Activated naive CD4-positive, alpha-beta T cell treated with anti-CD3 and anti-CD28 coated beads, Interleukin-2, amount 10 ng/mL, durations not matched to agents 7 days and 5 days (primary cell): ENCODE data around the gene TTLL10.

Source experiments
- CTCF ChIA-PET: fragments of 350-600 bp; sonication (Branson Sonifier 250); formaldehyde crosslinking; loops from one replicate; lab custom pipeline; 2021; ENCODE audit warnings: antibody characterized with exemption; lab: Charles Lee
- DNase-seq: peaks from one replicate; pipeline ENCODE4 v3.0.0-alpha.2; 2020
- H3K27ac Mint-ChIP-seq: one replicate; pipeline ENCODE4 v1.8.0; 2021; ENCODE audit warnings: mild to moderate bottlenecking, moderate library complexity, mixed read lengths
- H3K27me3 Mint-ChIP-seq: one replicate; pipeline ENCODE4 v1.8.0; 2021; ENCODE audit warnings: mild to moderate bottlenecking, mixed read lengths
- H3K36me3 Mint-ChIP-seq: one replicate; pipeline ENCODE4 v1.8.0; 2021; ENCODE audit warnings: mixed read lengths
- H3K4me1 Mint-ChIP-seq: one replicate; pipeline ENCODE4 v1.8.0; 2021; ENCODE audit warnings: mixed read lengths
- H3K4me3 Mint-ChIP-seq: one replicate; pipeline ENCODE4 v1.8.0; 2021; ENCODE audit warnings: mild to moderate bottlenecking, moderate library complexity, mixed read lengths
- H3K9me3 Mint-ChIP-seq: one replicate; pipeline ENCODE4 v1.8.0; 2021; ENCODE audit warnings: mixed read lengths

Gene TTLL10

DNA sequence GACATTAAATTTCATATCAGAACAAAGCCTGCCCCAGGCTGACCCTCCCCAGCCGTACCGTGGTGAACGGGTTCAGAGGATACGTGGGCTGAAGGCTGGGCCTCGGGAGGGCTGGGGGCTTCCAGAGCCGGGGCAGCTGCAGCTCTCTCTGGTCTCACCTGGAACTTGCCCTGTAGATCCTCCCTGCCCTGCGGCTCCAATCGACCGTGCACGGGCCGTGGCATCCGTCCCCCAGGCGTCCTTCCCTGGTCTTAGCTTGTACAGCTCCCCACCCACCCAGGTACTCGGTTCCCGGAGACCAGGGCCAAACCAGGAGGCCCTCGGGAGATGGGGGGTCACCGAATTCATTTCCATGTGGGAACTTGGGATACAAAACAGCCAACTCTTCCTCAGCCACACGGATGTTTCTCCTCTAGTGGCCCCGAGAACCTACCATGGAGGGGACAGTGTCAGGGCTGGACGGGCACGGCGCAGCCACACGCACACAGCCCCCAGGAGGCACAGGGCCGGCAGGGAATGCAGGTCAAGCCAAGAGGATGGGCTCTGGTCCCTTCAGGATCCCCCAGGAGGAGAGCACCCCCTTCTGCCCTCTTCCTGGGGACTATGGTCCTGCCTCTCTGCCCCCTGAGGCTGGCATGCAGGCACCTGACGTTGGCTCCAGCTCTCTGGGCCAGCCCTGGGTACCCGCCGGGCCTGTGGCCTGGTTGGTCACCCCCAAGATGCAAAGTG is 61.5 kb downstream of the TTLL10 start:
- Mint-ChIP-seq H3K27ac (no peak overlapping the region), H3K4me1 (peaks cover 22% of the 10 kb centered on the region), H3K4me3 (no peak overlapping the region), H3K36me3 (peaks cover 16% of the 10 kb centered on the region), H3K27me3 (peaks cover 5% of the 10 kb centered on the region), H3K9me3 (no peaks in the 10 kb centered on the region)
- CTCF ChIA-PET, result interaction anchor here (1.1 to 2.1 kb wide), 2 partner anchors 20 to 113 kb away, joined by 3 to 7 read pairs; no protein-coding TSS in a partner anchor
- no peak for DNase-seq

DNA sequence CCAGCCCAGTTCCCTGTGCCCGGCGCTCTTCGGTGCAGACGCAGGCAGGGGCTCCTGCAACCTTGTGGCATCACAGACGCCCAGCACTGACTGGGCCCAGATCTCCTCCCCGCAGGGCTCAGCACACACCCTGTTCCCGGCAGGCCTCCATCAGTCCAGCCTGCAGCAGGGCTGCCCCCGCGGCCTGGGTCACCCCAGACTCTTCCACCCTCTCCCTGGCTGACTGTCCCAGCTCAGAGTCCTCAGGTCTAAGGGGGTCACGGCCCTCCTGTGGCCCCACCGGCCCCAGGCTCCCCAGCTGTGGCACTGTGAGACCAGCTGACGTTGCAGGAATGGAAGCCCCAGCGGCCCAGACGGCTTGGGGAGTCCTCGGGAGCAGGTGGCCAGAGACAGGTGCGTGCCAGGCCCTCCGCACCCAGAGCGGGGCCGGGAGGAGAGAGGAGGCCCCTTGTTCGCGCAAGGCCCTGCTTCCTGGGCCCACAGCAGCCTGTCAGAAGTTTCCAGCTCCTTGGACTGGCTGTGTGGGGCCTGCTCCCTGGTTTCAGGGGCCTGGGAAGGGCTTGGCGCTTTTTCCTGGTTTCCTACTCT is 62.6 kb downstream of the TTLL10 start:
- peaks cover 15% of the 10 kb centered on the region for H3K4me1 Mint-ChIP-seq
- CTCF ChIA-PET, result interaction anchor here (2.1 kb wide), 1 partner anchor 114 kb away, joined by 7 read pairs; no protein-coding TSS in a partner anchor

DNA sequence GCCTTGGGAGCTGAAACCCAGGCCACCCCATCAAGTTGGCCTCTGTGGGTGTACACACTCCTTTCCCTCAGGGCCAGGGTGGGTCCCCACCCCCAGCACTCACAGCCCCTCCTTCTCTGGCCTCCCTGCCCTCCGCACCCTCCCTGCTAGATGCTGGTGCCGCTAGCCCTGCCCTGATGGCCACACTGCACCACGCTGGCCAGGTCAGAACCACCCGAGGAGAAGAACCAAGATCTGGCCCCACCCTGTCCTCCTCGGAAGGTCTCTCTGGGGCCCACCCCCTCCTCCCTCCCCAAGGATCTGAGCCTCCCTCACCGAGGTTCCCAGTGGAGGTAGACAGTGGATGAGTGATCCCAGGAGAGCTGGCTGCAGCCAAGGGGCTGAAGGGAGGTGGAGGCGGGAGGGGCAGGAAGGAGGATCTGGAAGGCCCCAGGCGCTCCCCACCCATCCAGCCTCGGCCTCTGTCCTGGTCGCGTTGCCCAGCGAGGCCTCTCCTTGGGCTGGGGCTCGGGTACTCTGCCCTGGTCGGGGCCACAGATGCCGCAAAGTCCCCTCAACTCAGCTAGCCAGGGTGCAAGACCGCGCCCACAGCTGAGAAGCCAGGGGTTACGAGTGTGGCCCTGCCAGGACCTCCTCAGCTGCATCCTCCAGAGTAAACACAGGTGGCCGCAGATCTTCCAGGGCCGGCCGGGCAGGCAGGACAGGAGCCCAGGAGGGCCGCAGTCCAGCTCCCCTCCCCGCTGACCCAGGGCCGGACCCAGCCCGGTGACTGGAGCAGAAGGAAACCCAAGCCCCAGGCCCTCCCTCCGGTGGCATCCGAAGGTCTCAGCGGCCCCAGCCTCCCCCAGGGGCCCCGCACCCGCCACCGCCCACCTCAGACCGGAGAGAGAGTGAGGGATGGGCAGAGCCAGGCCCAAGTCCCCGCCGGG is 63.5 kb downstream of the TTLL10 start:
- Mint-ChIP-seq H3K27me3 (peaks cover 5% of the 10 kb centered on the region), H3K36me3 (peaks cover 10% of the 10 kb centered on the region), H3K27ac (no peak overlapping the region), H3K9me3 (no peaks in the 10 kb centered on the region), H3K4me1 (peaks cover 15% of the 10 kb centered on the region), H3K4me3 (no peak overlapping the region)
- CTCF ChIA-PET, result interaction anchor here (1.1 to 2.1 kb wide), 2 partner anchors 23 to 115 kb away, joined by 3 to 7 read pairs; no protein-coding TSS in a partner anchor
- no peak for DNase-seq

More for the DNA sequence above, 62.6 kb downstream of the TTLL10 start:
- no peak for DNase-seq
- peaks cover 5% of the 10 kb centered on the region for H3K27me3 Mint-ChIP-seq
- H3K36me3 Mint-ChIP-seq, result peaks cover 10% of the 10 kb centered on the region
- H3K9me3 Mint-ChIP-seq, result no peaks in the 10 kb centered on the region
- H3K27ac Mint-ChIP-seq, result no peak overlapping the region
- H3K4me3 Mint-ChIP-seq, result no peak overlapping the region

DNA sequence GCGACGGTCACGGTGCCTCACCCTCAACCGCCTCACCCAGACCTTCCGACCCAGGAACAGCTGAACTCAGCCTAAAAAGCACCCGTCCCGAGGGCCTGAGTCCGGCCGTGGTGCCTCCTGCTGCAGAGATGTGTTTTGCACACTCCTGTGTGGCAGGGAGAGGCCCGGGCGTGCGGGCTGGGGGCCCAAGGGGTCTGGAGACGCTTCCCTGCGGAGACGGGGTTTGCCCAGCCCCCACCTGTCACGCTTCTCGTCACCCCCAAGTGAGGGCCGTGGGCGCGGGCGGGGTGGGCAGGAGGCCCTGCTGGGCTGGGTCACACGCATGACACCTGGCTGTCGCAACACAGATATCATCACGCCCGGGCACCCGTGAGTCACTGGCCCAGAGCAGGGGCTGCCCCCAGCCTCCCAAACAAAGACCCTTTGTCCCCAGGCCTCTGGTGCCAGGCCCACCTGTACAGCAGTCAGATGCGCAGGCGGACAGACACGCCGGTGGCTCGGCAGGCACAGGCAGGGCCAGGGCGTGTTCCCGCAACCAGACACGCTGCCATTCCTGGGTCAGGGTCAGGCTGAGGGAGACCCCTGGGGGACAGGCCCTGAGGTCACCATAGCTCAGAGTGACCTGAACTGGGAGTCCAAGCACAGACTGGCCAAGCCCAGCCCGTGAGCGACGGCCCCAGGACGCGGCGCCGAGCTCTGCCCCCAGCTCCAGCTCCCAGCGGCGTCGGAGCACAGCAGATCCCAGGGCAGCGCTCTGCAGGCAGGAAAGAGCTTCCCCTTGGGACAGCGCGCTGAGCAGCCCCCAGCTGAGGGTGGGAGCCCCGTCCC is 64.4 kb downstream of the TTLL10 start:
- Mint-ChIP-seq H3K4me1 (peaks cover 15% of the 10 kb centered on the region), H3K9me3 (no peaks in the 10 kb centered on the region), H3K36me3 (peaks cover 10% of the 10 kb centered on the region), H3K4me3 (no peak overlapping the region), H3K27ac (no peak overlapping the region), H3K27me3 (peaks cover 5% of the 10 kb centered on the region)
- DNase-seq, result no peak
- CTCF ChIA-PET, result interaction anchor here (1.1 kb wide), 1 partner anchor 22 kb away, joined by 3 read pairs; no protein-coding TSS in a partner anchor

DNA sequence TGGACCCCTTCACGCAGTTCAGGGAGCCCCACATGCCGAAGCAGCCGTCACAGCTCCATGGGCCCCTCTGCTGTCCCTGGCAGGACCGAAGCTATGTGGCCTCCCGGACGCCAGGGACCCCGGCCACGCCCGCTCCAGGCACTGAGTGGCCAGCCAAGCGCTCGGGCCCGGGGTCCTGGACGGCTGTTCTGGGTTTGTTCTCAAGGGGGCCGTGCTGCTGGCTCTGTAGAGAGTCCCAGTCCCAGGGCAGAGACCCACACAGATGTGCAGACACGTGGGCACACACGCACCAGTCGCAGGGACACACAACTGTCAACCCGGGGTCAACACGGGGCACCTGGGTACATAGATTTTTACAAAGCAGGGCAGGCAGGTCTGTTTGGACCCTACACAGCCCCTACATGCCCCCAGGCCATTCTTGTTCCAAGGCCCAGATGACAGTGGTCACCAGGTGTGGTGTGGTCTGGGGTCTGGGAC is 65.1 kb downstream of the TTLL10 start:
- peaks cover 8% of the 10 kb centered on the region for H3K36me3 Mint-ChIP-seq
- H3K4me3 Mint-ChIP-seq, result no peak overlapping the region
- CTCF ChIA-PET, result interaction anchor here (1.1 kb wide), 1 partner anchor 22 kb away, joined by 3 read pairs; no protein-coding TSS in a partner anchor
- DNase-seq, result no peak
- peaks cover 5% of the 10 kb centered on the region for H3K27me3 Mint-ChIP-seq
- no peaks in the 10 kb centered on the region for H3K9me3 Mint-ChIP-seq
- H3K27ac Mint-ChIP-seq, result no peak overlapping the region
- peaks cover 11% of the 10 kb centered on the region for H3K4me1 Mint-ChIP-seq

DNA sequence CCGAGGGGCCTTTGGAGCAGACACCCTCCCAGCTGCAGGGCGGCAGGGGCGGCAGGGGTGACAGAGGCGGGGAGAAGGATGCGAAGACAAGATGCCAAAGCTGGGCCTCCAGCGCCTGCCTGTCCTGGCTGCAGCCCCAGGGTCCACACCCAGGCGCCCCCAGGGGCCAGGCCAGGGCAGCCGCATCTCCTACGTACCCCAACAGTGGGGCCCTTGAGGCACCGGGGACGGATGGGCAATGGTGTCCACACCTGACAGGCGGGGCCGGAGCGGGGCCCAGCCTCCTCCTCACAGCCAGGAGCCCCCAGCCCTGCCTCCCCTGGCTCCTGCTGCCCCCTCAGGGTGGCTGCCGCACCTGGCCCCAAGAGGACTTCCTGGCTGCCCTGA is 65.5 kb downstream of the TTLL10 start:
- H3K4me3 Mint-ChIP-seq, result no peak overlapping the region
- no peak for DNase-seq
- peaks cover 9% of the 10 kb centered on the region for H3K27me3 Mint-ChIP-seq
- peaks cover 4% of the 10 kb centered on the region for H3K36me3 Mint-ChIP-seq
- CTCF ChIA-PET, result no interaction called here
- peaks cover 6% of the 10 kb centered on the region for H3K4me1 Mint-ChIP-seq
- no peaks in the 10 kb centered on the region for H3K9me3 Mint-ChIP-seq
- H3K27ac Mint-ChIP-seq, result no peak overlapping the region

DNA sequence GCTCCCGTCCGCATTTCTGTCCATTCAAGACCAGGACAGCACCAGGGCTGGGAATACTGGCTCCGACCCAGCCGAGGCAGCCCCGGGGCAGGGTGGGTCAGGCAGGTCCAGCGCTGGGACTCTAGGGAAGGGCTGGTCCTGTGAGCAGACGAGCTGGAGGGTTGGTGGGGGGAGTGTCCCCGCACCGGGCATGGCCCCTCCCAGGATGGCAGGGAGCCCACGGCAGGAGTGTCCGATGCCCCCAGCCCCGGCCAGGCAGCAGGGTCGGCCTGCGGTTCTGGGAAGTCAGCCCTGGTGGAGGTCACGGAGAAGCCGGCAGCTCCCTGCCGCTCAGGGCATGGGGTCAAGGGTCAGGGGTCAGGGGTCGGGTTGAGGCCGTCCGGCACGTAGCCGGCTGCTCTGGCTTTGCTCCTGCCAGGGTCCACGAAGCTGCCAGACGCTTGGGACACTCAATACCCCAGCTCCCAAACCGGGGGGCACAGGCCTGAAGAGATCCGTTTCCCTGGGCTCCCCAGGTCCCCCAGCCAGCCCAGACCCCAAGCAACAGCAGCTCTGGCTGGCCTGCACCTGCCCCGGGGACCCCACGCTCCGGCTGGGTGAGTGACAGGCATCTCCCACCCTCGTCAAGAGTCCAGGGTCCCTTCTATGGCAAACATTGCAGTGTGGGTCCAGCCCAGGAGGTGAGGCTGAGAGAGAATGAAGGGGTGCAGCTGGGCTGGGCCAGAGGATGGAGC is 66.1 kb downstream of the TTLL10 start:
- Mint-ChIP-seq H3K27me3 (peaks cover 12% of the 10 kb centered on the region), H3K4me1 (peaks cover under 1% of the 10 kb centered on the region), H3K36me3 (no peaks in the 10 kb centered on the region), H3K4me3 (no peak overlapping the region), H3K9me3 (no peaks in the 10 kb centered on the region), H3K27ac (no peak overlapping the region)
- CTCF ChIA-PET, result no interaction called here
- no peak for DNase-seq

DNA sequence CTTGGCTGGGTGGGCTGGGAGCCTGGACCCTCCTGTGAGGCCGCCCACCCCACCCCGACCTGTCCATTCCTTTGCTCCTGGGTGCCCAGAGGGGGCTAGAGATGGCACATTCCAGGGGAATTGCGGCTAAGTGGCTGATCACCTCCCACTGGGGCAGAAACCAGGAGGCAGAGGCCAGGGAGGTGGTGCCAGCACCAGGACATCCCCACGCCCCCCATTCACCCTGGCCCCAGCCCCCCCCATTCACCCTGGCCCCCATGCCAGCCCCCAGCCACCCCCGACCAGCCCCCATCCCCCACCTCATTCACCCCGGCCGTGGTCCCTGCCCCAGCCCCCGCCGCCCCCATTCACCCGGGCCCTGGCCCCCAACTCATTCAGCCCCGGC is 66.7 kb downstream of the TTLL10 start:
- H3K4me1 Mint-ChIP-seq, result no peaks in the 10 kb centered on the region
- no peak overlapping the region for H3K4me3 Mint-ChIP-seq
- H3K27me3 Mint-ChIP-seq, result peaks cover 15% of the 10 kb centered on the region

DNA sequence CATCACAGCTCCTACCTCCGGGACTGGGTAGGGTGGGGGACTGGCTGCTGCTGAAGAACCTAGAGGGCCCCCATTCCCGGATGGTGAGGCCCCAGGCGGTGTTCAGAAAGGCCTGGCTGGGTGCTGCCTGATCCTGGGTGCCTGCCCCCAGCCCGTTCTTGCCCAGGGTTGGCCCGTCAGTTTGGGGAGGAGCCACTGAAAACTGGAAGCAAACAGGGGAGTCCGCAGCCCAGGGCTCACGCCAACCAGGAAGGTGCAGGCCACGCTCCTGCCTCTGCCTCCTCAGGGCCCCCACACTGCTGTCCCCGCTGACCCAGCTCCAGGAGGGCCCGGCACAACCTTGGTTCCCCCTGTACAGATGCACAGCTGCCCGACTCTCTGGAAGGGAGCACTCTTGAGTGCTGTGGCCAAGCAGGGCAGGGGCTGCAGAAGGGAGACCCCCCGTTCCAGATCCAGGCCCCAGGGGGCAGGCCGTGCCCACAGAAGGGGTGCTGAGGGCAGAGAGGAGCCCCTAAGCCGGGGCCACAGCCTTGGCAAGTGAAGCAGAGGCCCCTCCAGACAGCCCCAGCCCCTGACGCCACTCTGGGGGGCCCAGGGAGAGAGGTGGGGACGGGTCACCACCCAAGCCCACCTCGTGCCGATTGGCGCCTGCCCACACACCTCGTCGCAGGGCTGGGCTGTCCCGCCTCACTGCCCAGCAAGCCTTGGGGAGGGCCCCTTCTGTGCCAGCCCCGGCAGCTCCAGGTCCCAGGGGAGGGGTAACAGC is 67.3 kb downstream of the TTLL10 start:
- no peaks in the 10 kb centered on the region for H3K4me1 Mint-ChIP-seq
- H3K36me3 Mint-ChIP-seq, result no peaks in the 10 kb centered on the region
- CTCF ChIA-PET, result no interaction called here
- no peak for DNase-seq
- H3K4me3 Mint-ChIP-seq, result no peak overlapping the region
- H3K27ac Mint-ChIP-seq, result no peak overlapping the region
- peaks cover 22% of the 10 kb centered on the region for H3K27me3 Mint-ChIP-seq
- H3K9me3 Mint-ChIP-seq, result no peaks in the 10 kb centered on the region

More for the DNA sequence above, 66.7 kb downstream of the TTLL10 start:
- Mint-ChIP-seq H3K27ac (no peak overlapping the region), H3K36me3 (no peaks in the 10 kb centered on the region), H3K9me3 (no peaks in the 10 kb centered on the region)
- CTCF ChIA-PET, result no interaction called here
- no peak for DNase-seq

DNA sequence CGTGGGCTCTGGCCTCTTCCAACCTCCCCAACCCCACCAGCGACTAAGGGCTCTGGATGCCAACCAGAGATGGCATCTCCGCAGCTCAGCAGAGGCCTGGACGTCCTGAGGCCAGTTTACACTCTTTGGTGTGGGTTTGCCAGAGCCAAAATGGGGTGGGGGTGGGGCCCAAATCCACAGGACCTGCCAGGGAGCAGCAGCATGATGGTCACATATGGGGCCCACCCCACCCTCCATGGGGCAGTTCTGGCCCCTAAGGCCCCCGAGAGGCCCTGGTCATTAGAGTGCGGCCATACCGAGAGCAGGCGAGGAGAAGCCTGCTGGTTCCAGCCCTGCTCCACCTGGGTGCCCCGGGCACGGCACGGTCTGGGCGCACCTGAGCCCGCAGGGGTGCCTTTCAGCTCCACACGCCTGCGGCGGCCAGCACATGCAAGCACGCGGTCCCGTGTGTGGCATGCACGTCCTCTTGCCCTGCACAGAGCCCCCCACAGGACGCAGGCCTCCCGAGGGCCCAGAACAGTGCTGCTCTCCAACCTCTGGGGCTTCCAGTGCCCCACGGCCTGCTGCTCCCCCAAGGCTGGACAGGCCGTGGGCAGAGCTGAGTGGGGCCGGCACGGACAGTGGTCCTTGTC is 68.0 kb downstream of the TTLL10 start:
- Mint-ChIP-seq H3K4me3 (no peak overlapping the region), H3K9me3 (no peaks in the 10 kb centered on the region), H3K4me1 (no peaks in the 10 kb centered on the region), H3K27ac (no peak overlapping the region), H3K27me3 (peaks cover 26% of the 10 kb centered on the region), H3K36me3 (no peaks in the 10 kb centered on the region)
- DNase-seq, result no peak
- CTCF ChIA-PET, result interaction anchor here (0.8 kb wide), 1 partner anchor 119 kb away, joined by 5 read pairs; no protein-coding TSS in a partner anchor

DNA sequence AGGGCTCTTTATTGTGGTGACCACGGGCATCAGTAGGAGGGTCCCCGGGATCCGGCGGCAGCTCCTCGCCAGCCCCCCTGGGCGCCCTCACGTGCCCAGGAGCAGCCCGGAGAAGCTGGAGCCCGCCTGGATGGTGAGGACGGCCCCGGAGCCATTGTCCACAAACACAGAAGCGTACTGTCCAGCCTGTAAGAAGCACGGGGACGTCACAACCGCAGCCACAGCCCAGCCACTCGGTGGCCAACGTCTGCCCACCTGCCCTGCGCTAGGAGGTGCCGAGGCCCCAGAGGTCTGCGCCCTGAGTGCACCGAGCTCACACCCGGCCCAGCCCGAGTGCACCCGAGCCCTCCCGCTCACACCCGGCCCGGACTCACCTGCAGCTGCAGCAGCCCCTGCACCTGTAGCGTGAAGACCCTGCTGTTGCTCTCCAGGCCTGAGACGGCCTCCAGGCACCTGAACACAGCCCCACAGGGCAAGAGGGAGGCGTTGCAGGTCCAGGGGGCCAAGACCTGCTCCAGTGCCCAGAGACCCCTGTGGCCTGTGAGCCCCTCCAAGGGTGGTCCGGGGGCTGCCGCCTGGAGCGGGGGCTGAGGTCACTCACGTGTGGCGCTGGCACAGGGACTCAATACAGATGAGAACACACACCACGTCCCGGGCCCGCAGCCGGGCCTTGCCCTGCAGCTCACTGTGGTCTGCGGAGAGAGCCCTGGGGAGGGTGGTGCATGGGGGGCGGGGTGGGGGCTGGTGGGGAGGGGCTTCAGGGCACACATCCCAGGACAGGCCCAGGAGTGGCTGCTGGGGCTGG is 69.0 kb downstream of the TTLL10 start:
- H3K9me3 Mint-ChIP-seq, result no peaks in the 10 kb centered on the region
- H3K4me3 Mint-ChIP-seq, result no peak overlapping the region
- H3K27me3 Mint-ChIP-seq, result peaks cover 35% of the 10 kb centered on the region
- no peaks in the 10 kb centered on the region for H3K4me1 Mint-ChIP-seq
- CTCF ChIA-PET, result interaction anchor here (0.8 kb wide), 1 partner anchor 120 kb away, joined by 5 read pairs; no protein-coding TSS in a partner anchor
- no peaks in the 10 kb centered on the region for H3K36me3 Mint-ChIP-seq
- DNase-seq, result no peak
- no peak overlapping the region for H3K27ac Mint-ChIP-seq
